H1 (cell line): Measurements from ENCODE around the gene RRH. TPM values are rescaled to one million over a fixed set of nuclear protein-coding genes. Genes with fewer than 3 reads are reported as not detected.

ENCODE experiments used
- CEBPB ChIP-seq: IDR thresholded peaks from 2 replicates; pipeline ENCODE4 v1.6.1; 2012; ENCODE audit warnings: low read depth, low read length
- CHD1 ChIP-seq: IDR thresholded peaks from 2 replicates; pipeline ENCODE4 v1.6.1; 2012; ENCODE audit warnings: low read depth, low read length, improper control_type of control experiment
- CHD7 ChIP-seq: fragments of 300-600 bp; sonication (generic); IDR thresholded peaks from 2 replicates; pipeline ENCODE4 v1.7.1; 2012; ENCODE audit warnings: low read length, moderate library complexity, mild to moderate bottlenecking, inconsistent platforms; ENCODE audit not compliant: insufficient replicate concordance
- FOSL1 ChIP-seq: IDR thresholded peaks from 2 replicates; pipeline ENCODE4 v1.6.1; 2011; ENCODE audit warnings: mild to moderate bottlenecking, low read depth, low read length, moderate library complexity; ENCODE audit not compliant: insufficient read depth
- NANOG ChIP-seq: IDR thresholded peaks from 2 replicates; pipeline ENCODE4 v1.6.1; 2011; ENCODE audit warnings: low read length, low read depth, mild to moderate bottlenecking, inconsistent platforms; ENCODE audit not compliant: insufficient read depth, poor library complexity, severe bottlenecking
- NRF1 ChIP-seq: IDR thresholded peaks from 2 replicates; pipeline ENCODE4 v1.6.1; 2011; ENCODE audit warnings: mild to moderate bottlenecking, low read depth, low read length, improper control_type of control experiment
- RXRA ChIP-seq: IDR thresholded peaks from 2 replicates; pipeline ENCODE4 v1.6.1; 2011; ENCODE audit warnings: low read depth, mild to moderate bottlenecking, low read length, moderate library complexity; ENCODE audit not compliant: insufficient read depth
- SUZ12 ChIP-seq: fragments of 200-600 bp; sonication (generic); IDR thresholded peaks from 2 replicates; pipeline ENCODE4 v1.6.1; 2012; ENCODE audit warnings: mild to moderate bottlenecking, inconsistent platforms, low read length, moderate library complexity, mixed read lengths
- TBP ChIP-seq: IDR thresholded peaks from 2 replicates; pipeline ENCODE4 v1.6.1; 2011; ENCODE audit warnings: low read depth, low read length, improper control_type of control experiment
- USF2 ChIP-seq: IDR thresholded peaks from 2 replicates; pipeline ENCODE4 v1.6.1; 2011; ENCODE audit warnings: low read length, improper control_type of control experiment
- polyA plus RNA-seq, 7 experiments: library from polyadenylated mRNA; depleted of rRNA in 3 of 7; stranded (reverse) in 5 of 7; unstranded in 2 of 7; fragments of >200 nt in 5 of 7; fragments of 200-250 nt in 2 of 7; gene quantifications; 1 replicate in 5 of 7; 2 replicates in 1 of 7; 4 replicates in 1 of 7; pipeline versions ENCODE4 v1.2.1 to v1.2.3, GENCODE V29; 2011 to 2013; ENCODE audit warnings: missing spikeins in 2 of 7, mixed read lengths in 2 of 7
- total RNA-seq: library from RNA; stranded (reverse); fragmentation: NEBNext Ultra II Directional; extraction: Animal tissue kit (Norgen Biotek cat#: 25700); gene quantifications from 2 replicates; pipeline ENCODE4 v1.2.1, GENCODE V29; 2021

The RRH gene
- total and polyA plus RNA-seq, 2 of the 8 experiments (the other 6 are each of a cell fraction or from before 2014, with no cell fraction given) = 0.38 TPM; not detected in 1

- no peak for TF ChIP-seq CHD7
- TF ChIP-seq TBP = no peak
- TF ChIP-seq NANOG = no peak
- no peak for TF ChIP-seq FOSL1
- TF ChIP-seq NRF1 = no peak
- no peak for TF ChIP-seq USF2
- no peak for TF ChIP-seq RXRA
- no peak for TF ChIP-seq CHD1
- no peak for TF ChIP-seq SUZ12
- TF ChIP-seq CEBPB = no peak
These were observed 20.2 kb downstream of the RRH start, which contains the start of gene LRIT3 (continued) for GRCh38 chr4:109847896-109848442.
